HG03280 (cell line): ENCODE measurements around the gene BCAN.
A peak's percentile ranks its signal among the peaks of the same experiment; 100 is the strongest.

Experiments
- ATAC-seq: cut with Tn5 transposase; IDR thresholded peaks from one replicate; pipeline ENCODE4 v1.9.1; 2021; ENCODE audit warnings: mild to moderate bottlenecking, moderate library complexity; ENCODE audit not compliant: unreplicated experiment

BCAN gene

GRCh38 chr1:156643049-156643777 is 1.3 kb downstream of the BCAN start:
- no peak for ATAC-seq

- no peak for ATAC-seq
These were observed 1.8 kb downstream of the BCAN start for GRCh38 chr1:156643778-156644092.

GRCh38 chr1:156644146-156644545 is 2.2 kb downstream of the BCAN start:
- no peak for ATAC-seq

DNA sequence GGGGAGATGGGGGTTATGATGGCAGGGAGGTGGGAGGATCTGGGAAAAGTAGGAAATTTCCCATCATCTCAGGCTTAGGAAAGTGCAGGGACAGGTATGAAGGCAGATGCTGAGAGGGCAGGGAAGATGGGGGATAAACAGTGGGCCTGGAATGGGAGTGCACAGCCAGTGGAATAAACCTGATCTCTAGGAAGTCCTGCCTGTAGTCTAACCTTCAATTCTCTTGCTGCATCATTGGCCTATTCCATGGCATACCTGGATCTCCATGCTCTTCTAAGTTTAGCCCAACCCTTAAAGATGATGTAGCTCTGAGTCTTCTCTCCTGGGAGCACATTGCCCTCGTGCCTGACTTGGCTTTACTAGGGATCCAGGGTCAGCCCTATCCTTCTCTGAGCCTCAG is 2.7 kb downstream of the BCAN start:
- ATAC-seq: no peak

DNA sequence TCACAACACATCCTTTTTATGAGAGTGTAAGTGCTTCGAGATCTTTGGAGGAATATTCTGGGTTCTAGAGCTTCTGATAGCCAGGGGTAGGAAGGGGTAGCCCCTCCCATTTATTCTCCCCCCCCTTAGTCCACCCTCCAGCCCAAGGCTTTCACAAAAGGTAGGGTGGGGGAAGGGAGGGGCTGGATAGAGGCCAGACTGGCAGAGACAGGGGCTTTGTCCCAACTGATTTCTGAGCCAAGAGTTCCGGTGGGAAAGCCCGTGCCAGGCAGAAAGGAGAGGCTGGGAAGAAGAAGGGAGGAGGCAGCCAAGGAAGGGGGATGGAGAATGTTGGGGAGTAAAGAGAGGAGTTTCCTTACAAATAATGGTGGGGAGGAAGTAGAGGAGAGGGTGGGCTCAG is 3.1 kb downstream of the BCAN start:
- no peak for ATAC-seq

- no peak for ATAC-seq
These were observed 3.7 kb downstream of the BCAN start for GRCh38 chr1:156645666-156646065.

DNA sequence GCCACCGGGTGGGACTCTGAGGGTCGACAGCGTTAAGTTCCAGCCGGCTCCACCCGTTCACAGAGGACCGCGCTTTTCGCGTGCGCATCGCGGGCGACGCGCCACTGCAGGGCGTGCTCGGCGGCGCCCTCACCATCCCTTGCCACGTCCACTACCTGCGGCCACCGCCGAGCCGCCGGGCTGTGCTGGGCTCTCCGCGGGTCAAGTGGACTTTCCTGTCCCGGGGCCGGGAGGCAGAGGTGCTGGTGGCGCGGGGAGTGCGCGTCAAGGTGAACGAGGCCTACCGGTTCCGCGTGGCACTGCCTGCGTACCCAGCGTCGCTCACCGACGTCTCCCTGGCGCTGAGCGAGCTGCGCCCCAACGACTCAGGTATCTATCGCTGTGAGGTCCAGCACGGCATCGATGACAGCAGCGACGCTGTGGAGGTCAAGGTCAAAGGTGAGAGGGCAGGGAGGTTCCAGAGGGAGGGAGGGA is 4.9 kb downstream of the BCAN start:
- no peak for ATAC-seq

- ATAC-seq: no peak
These were observed 5.4 kb downstream of the BCAN start for GRCh38 chr1:156647351-156647750.

DNA sequence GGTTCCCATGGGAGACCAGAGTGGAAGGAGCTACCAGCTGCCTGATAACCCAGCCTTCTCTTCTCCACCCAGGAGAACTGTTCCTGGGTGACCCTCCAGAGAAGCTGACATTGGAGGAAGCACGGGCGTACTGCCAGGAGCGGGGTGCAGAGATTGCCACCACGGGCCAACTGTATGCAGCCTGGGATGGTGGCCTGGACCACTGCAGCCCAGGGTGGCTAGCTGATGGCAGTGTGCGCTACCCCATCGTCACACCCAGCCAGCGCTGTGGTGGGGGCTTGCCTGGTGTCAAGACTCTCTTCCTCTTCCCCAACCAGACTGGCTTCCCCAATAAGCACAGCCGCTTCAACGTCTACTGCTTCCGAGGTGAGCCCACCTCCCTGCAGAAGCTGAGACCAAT is 6.6 kb downstream of the BCAN start:
- ATAC-seq: no peak

GRCh38 chr1:156648951-156649350 is 7.0 kb downstream of the BCAN start:
- no peak for ATAC-seq

DNA sequence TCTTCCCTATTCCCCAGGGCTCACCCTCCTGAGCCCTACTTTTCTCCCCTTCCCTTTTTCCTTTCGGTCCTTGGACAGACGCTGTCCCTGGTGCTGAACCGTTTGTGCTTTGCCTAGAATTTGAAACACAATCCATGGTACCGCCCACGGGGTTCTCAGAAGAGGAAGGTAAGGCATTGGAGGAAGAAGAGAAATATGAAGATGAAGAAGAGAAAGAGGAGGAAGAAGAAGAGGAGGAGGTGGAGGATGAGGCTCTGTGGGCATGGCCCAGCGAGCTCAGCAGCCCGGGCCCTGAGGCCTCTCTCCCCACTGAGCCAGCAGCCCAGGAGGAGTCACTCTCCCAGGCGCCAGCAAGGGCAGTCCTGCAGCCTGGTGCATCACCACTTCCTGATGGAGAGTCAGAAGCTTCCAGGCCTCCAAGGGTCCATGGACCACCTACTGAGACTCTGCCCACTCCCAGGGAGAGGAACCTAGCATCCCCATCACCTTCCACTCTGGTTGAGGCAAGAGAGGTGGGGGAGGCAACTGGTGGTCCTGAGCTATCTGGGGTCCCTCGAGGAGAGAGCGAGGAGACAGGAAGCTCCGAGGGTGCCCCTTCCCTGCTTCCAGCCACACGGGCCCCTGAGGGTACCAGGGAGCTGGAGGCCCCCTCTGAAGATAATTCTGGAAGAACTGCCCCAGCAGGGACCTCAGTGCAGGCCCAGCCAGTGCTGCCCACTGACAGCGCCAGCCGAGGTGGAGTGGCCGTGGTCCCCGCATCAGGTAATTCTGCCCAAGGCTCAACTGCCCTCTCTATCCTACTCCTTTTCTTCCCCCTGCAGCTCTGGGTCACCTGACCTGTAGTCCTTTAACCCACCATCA is 10.4 kb downstream of the BCAN start:
- ATAC-seq: no peak

- no peak for ATAC-seq
These were observed 11.1 kb downstream of the BCAN start for GRCh38 chr1:156652992-156653355.

DNA sequence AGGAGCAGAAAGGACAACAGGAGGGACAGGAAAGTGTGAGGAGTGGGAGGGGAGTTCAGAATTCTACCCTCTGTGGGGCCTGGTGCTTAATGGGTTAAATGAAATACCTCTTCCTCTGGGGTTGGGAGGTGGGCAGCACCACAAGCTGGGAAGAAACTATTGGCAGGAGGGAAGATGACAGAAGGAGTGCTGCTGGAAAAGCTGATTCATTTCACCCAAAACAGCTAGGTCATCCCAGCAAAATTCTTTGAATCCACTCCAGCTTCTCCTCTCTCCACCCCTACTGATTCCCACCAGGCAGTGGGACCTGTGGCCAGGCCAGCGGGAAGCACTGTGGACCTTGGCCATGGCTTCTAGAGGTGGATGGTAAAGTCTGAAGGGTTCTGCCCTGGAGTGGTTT is 12.8 kb downstream of the BCAN start:
- ATAC-seq: no peak

- no peak for ATAC-seq
These were observed 13.4 kb downstream of the BCAN start for GRCh38 chr1:156655151-156655903.

GRCh38 chr1:156655904-156656516 is 14.1 kb downstream of the BCAN start:
- no peak for ATAC-seq

DNA sequence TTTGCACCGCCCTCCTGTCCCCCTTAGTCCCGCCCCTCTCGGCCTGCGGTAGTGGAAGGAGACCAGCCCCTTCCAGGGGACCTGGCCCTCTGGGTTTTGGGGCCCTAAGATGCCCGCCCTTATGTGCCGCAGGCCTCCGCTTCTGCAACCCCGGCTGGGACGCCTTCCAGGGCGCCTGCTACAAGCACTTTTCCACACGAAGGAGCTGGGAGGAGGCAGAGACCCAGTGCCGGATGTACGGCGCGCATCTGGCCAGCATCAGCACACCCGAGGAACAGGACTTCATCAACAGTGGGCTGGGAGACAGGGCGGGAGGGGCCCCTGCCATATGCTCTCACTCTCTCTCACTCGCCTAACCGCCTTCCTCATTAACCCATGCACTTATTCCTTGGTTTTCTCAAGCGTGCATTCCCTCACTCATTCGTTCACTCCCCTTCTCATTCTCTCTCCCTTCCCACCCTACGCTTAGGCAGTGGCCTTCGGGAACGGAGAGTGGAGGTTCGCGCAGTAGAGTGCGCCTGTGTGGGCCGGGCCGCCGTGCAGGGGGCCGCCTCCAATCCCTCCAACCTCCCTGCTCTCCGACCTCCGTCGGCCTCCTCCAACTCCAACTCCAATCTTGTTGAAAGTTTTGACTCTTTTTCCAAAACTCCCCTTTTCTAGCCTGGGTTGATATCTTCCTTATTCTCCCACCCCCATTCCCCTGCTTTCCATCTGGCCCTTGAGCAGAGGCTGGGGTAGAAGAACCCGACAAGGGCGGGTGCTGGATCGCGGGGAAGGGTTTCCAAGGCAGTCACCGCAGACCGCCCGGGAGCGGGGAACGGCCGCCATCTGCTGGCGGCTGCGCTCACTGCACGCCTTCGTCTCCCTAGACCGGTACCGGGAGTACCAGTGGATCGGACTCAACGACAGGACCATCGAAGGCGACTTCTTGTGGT is 15.2 kb downstream of the BCAN start:
- no peak for ATAC-seq

GRCh38 chr1:156657741-156658319 is 15.9 kb downstream of the BCAN start:
- ATAC-seq: no peak

DNA sequence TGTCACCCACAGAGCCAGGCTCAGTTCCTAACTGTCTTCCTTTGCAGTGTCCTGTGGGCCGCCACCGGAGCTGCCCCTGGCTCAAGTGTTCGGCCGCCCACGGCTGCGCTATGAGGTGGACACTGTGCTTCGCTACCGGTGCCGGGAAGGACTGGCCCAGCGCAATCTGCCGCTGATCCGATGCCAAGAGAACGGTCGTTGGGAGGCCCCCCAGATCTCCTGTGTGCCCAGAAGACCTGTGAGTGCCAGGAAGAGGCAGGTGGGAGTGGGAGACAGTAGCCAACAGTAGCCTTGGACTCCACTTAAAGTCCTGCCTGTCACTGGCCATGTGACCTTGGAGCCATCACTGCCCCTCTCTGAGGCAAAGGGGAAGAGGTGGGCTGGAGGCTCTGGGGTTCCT is 16.6 kb downstream of the BCAN start:
- no peak for ATAC-seq

DNA sequence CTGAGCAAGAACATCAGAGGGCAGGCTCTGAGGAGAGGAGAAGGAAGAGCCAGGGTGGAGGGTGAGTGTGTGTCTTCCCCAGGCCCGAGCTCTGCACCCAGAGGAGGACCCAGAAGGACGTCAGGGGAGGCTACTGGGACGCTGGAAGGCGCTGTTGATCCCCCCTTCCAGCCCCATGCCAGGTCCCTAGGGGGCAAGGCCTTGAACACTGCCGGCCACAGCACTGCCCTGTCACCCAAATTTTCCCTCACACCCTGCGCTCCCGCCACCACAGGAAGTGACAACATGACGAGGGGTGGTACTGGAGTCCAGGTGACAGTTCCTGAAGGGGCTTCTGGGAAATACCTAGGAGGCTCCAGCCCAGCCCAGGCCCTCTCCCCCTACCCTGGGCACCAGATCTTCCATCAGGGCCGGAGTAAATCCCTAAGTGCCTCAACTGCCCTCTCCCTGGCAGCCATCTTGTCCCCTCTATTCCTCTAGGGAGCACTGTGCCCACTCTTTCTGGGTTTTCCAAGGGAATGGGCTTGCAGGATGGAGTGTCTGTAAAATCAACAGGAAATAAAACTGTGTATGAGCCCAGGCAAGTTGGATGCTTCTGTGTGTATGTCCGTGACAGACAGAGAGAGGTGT is 17.1 kb downstream of the BCAN start:
- ATAC-seq: no peak

DNA sequence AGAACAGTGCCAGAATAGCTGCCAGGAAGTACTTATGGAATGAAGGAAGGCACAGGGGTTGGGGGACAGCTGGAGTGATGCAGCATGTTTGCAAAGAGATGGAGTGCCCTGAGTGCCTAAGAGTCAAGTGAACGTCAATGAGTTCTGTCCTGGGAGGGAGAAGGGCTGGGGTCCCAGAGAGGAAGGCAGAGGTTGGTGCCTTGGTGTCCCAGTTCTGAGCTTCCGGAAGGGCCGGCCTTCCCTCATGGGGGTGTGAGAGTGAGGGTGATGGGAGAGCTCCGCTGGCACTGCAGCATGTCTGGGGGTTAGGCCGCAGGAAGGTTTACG is 17.7 kb downstream of the BCAN start:
- peak; percentile 6 for ATAC-seq
